Dermis blood vessel endothelial cell (primary cell): ENCODE data around the gene LZTS3. TPM values are rescaled to one million over a fixed set of nuclear protein-coding genes. Genes with fewer than 3 reads are reported as not detected.
"Not testable (repeated sequence)": the region's sequence is repeated elsewhere in the genome, so short reads cannot be mapped to it uniquely, and the experiment has no call there.

Source experiments
- DNase-seq: peaks from one replicate; pipeline ENCODE4 v3.0.0; 2010
- total RNA-seq: library from RNA; depleted of rRNA; stranded (reverse); fragments of >200 nt; gene quantifications from 2 replicates; pipeline ENCODE4 v1.2.3, GENCODE V29; 2014

LZTS3 gene
- total RNA-seq, 1 donor from 2014 or later, result 8.2 TPM

DNA sequence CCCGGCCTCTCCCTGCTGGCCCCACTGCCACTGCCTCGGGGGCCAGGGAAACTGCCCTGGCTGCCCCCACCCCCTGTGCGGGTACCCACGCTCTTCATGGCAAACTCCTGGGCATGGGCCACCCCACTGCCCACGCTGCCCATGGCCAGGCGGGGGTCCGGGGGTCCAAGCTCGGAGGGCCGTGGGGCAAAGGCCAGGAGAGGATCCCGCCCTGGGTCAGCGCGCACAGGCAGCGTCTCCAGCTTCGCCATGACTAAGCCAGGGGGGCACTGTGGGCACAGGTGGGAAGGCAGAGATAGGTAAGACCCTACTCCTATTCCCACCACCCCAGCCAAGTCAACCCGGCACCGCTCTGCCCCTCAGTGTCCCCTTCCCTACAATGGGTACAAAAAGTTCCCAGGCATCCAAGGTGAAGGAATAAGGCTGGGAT is 6.4 kb downstream of the LZTS3 start:
- no peak for DNase-seq

DNA sequence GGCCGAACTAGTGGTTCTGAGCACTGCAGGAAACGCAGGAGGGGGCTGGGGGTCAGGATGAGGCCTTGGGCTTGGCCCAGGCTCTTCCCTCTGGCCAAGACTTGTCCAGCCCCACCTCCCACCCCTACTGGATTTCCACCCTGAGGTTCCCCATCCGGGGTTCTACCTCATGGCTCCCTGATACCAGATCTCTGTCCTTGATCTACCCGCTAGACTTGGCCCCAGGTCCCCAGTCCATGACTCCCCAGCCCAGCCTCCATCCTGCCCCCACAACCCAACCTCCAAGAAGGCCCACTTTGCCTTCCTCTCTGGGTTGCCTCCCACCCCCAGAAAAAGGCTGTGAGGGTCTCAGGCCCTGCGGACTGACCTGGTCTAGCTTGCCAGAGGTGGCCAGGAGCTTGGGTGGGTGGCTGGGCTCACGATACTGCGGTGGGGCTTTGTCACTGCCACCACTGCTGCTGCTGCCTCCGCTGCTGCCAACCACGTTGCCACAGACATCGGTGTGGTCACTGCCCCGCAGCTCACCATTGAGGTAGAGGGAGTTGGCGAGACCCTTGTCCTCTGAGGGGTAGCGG is 6.9 kb downstream of the LZTS3 start:
- DNase-seq, result no peak

DNA sequence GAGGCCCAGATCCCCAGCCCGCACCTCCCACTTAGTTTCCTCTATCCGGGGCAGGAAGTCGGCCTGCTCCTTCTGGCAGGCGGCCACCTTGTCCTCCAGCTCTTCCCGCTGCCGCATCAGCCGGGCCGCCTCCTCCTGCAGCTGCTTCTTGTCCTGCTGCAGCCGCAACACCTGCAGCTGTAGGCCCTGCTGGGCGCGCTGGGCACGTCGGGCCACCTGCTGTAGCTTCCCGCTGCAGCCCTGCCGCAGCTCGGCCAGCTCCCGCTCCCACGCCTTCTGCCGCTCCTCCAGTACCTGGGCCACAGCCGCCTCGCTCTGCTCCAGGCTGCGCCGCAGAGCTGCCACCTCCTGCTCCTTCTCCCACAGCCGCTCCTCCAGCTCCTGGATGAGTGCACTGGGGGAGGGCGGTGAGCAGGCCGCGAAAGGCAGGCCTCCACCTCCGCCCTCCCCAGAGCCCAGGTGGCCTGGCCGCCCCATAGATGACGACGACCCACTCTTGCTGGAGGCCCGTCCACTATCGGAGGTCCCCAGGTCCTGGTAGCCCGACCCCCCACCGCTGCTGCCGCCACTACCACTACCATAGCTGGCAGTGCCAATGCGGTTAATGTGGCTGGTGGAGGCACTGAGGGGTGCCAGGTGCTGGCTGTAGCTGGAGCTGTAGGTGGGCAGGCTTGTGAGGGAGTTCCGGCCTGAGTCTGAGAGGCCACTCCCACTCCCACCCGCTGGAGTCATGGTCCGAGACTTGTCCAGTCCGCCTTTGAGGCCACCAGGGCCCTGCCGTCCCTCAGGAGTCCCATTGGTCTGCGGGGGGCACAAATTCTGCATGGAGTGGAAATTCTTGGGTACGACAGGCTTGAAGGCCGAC is 7.6 kb downstream of the LZTS3 start:
- DNase-seq, result peak; percentile 79

DNA sequence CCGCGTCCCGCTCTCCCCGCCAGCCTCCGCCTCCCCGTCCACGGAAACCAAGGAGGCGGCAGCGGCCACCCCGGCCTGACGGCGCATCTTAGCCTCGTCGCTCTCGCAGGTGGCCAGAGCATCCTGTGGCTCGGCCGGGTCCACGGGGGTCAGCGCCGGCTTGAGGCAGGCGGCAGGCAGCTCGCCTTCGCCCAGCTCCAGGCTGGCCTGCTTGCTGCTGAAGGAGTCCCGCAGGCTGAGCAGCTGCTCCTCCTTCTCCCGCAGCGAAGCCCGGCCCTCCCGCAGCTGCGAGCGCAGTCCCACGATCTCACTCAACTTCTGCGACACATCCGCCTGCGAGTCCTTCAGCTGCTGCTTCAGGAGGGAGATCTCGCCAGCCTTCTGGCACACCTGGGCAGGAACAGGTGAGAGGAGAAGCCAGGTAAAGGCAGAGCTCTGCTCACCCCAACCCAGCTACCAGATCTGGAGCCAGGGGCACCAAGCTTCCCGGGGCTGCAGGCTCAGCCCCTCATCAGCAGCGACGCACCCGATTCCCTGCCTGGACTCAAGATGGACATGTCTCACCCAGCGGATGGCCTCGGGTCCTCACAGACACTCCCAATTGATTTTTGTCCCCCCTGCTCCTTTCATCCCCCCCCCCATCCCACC is 8.5 kb downstream of the LZTS3 start:
- DNase-seq, result no peak

- no peak for DNase-seq
Measured at GRCh38 chr20:3164043-3164762, 9.1 kb downstream of the LZTS3 start.

GRCh38 chr20:3163099-3164042 is 10.0 kb downstream of the LZTS3 start:
- DNase-seq, result no peak

DNA sequence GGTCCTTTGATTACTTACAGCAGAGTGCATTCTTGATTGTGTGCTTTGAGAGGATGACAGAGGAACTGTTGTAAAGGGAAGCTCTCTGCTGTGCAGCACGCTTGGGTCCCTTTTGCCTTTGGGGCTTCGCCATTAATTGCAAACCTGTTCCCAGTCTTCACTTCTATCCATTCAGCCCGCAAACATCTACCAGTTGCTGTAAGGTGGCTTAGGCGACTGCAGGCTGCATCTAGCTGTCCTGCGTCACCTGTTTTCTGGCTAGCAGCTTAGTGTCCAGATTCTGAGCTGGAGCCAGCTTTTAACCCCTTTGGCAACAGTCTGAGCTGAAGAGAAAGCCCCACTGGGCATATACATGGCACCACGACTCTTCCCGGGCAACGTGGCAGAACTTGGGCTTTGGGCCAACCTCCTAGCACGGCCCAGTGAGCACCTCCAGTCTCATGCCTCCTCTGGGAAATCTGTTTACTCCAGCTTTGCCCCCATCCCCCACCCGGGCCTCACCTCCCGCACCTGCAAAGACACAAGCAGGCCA is 11.2 kb downstream of the LZTS3 start:
- no peak for DNase-seq

GRCh38 chr20:3161316-3162079 is 11.9 kb downstream of the LZTS3 start:
- no peak for DNase-seq

GRCh38 chr20:3160418-3160817 is 12.9 kb downstream of the LZTS3 start:
- no peak for DNase-seq

- no peak for DNase-seq
Measured at GRCh38 chr20:3158968-3159431, 14.3 kb downstream of the LZTS3 start.

- no peak for DNase-seq
Measured at GRCh38 chr20:3157817-3158216, 15.5 kb downstream of the LZTS3 start.

DNA sequence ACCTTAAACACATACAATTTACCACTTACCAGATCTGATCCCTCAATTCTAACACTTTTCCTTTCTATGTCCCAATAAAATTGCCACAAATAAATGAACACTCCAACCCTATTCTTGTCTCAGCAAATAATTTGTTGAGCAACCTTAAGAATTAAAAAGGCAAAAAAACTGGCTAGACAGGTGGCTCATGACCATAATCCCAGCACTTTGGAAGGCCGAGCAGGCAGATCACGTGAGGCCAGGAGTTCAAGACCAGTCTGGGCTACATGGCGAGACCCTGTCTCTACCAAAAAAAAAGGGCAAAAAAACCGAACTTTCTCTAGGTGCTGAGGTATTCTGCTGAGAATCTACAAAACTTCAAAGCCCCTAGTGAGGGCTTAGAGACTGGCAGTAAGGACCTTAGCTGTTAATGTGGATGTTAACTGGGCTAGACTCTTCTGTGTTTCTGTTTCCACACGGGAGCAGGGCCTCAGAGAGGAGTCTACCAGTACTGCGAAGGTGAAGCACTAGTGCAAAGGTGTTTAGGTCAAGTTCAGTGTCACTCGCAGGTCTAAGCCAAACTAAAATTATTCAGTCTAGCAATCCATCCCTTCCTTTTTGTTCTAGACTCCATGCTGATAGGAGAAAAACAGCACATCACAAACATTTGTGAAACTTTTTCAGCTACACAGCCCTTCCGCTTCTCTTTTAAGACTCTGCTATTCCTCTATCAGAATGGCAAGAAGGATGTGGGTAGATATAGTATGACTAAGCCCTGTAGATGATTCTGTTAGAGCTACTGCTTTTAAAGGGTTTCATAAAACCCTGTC is 16.3 kb downstream of the LZTS3 start:
- DNase-seq, result no peak

GRCh38 chr20:3152057-3152644 is 21.2 kb downstream of the LZTS3 start:
- DNase-seq, result not testable (repeated sequence)

DNA sequence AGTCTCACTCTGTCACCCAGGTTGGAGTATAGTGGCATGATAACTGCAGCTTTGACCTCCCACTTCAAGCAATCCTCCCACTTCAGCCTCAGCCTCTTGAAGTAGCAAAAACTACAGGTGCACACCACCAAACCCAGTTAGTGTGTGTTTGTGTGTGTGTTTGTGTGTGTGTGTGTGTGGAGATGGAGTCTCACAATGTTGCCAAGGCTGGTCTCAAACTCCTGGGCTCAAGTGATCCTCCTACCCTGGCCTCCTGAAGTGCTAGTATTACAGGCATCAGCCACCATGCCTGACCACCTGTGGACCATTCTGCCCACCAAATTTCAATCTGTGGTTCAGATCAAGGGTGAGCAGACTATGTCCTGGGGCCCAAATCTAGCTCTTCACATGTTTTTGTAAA is 22.4 kb downstream of the LZTS3 start:
- DNase-seq, result no peak

DNA sequence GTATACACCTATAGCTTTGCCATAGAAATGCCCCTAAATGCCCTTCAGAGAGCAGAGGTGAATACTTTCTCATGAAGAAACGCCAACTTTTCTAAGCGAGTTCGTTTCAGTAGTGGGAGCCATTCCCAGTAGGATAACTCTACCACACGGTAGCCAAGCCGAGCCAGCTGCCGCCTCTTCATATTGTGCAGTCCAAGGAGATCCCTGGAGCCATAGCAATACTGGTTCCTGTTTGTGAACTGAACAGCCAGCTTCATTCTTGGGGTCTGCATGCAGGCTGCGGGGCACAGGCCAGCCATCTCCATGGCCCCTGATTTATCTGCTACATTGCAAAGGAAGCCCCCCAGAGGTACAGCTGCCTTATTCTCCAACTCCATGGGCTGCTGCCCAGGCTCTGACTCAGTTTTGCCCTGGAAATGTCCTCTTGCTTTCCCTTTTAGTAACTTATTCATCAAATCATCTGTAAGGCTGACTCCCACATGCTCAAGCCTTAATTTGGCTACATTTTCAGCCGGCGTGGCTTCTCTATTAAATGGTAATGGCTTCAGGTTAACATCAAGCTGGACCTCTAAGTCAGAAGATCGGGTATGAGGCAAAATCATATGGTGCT is 26.5 kb downstream of the LZTS3 start:
- no peak for DNase-seq

DNA sequence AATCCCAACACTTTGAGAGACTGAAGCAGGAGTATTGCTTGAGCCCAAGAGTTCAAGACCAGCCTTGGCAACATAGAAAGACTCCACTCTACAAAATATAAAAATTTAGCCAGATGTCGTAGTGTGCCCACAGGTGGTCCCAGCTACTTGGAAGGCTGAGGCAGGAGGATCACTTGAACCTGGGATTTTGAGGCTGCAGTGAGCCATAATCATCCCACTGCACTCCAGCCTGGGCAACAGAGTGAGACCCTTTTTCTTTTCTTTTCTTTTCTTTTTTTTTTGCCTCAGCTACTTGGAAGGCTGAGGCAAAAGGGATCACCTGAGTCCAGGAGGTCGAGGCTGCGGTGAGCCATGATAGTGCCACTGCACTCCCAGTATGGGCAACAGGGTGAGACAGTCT is 31.6 kb downstream of the LZTS3 start:
- no peak for DNase-seq

DNA sequence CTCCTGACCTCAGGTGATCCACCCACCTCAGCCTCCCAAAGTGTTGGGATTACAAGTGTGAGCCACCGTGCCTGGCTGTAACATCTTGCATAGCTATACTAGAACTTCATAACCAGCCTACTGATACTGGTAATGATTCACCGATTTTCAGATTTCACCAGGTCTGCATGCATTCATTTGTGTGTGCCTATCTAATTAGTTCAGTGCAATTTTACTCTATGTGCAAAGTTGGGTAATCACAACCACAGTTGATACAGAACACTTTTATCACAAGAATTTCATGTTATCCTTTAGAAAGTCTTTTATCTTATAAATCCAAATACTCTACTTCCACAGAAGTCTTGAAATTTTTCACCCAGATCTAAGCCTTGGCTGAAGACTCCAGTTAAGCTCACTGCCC is 35.9 kb downstream of the LZTS3 start:
- DNase-seq, result no peak

- DNase-seq, result no peak
Measured at GRCh38 chr20:3135507-3136070, 37.8 kb downstream of the LZTS3 start.

GRCh38 chr20:3134151-3134550 is 39.2 kb downstream of the LZTS3 start:
- DNase-seq, result no peak
